SK-N-SH (cell line): ENCODE measurements around the gene GPR87. TPM values are rescaled to one million over a fixed set of nuclear protein-coding genes. Genes with fewer than 3 reads are reported as not detected.

Experiments used
- CTCF ChIA-PET: fragments of 300-600, 350-600 bp; formaldehyde crosslinking; extraction: SDS; loops from one replicate; lab custom pipeline; 2021; lab: Yijun Ruan, JAX
- POLR2A ChIA-PET: fragments of 350-600 bp; sonication (Branson Sonifier 250); formaldehyde crosslinking; extraction: SDS; loops from one replicate; lab custom pipeline; 2020; ENCODE audit warnings: antibody characterized with exemption, inconsistent platforms; lab: Yijun Ruan, JAX
- DNase-seq: peaks from one replicate; pipeline ENCODE4 v3.0.0; 2012
- H2AFZ ChIP-seq: fragments of 200-600 bp; sonication (generic); 2 replicates; pipeline ENCODE4 v1.8.1; 2016; ENCODE audit warnings: antibody characterized with exemption, mild to moderate bottlenecking, low read depth
- H3F3A ChIP-seq: fragments of 200-600 bp; sonication (generic); replicated peaks from 2 replicates; pipeline ENCODE3; 2016; ENCODE audit warnings: antibody characterized with exemption, mild to moderate bottlenecking; ENCODE audit not compliant: insufficient read depth
- H3K27ac ChIP-seq, 2 experiments: fragments of 200-500 bp in 1 of 2; fragments of 200-600 bp in 1 of 2; sonication (Bioruptor generic) in 1 of 2; sonication (generic), shearing (Covaris generic) in 1 of 2; 2 replicates each; pipeline versions ENCODE4 v1.5.1 to v1.6.1; 2014 to 2016; ENCODE audit warnings: low read depth in 2 of 2, inconsistent platforms in 1 of 2, low read length in 1 of 2, mild to moderate bottlenecking in 1 of 2, mixed read lengths in 1 of 2
- H3K27me3 ChIP-seq: fragments of 200-600 bp; sonication (generic), shearing (Covaris generic); 2 replicates; pipeline ENCODE4 v1.6.1; 2016; ENCODE audit warnings: mixed run types; ENCODE audit not compliant: insufficient read depth
- H3K36me3 ChIP-seq, 2 experiments: fragments of 200-500 bp in 1 of 2; fragments of 200-600 bp in 1 of 2; sonication (Bioruptor generic) in 1 of 2; sonication (generic) in 1 of 2; replicated peaks in 1 of 2; 2 replicates each; pipeline versions ENCODE3 to v1.5.1; 2014 to 2016; ENCODE audit warnings: low read length in 1 of 2, mild to moderate bottlenecking in 1 of 2; ENCODE audit not compliant: insufficient read depth in 2 of 2, control insufficient read depth in 1 of 2
- H3K4me1 ChIP-seq, 2 experiments: fragments of 200-500 bp in 1 of 2; fragments of 200-600 bp in 1 of 2; sonication (Bioruptor generic) in 1 of 2; sonication (generic), shearing (Covaris generic) in 1 of 2; 2 replicates each; pipeline versions ENCODE4 v1.5.1 to v1.6.1; 2014 to 2016; ENCODE audit warnings: low read depth in 1 of 2, low read length in 1 of 2, mixed run types in 1 of 2; ENCODE audit not compliant: insufficient read depth in 2 of 2, control insufficient read depth in 1 of 2
- H3K4me2 ChIP-seq: fragments of 200-600 bp; sonication (generic), shearing (Covaris generic); 2 replicates; pipeline ENCODE4 v1.6.1; 2017; ENCODE audit warnings: mixed run types
- H3K4me3 ChIP-seq, 2 experiments: fragments of 200-500 bp in 1 of 2; fragments of 200-600 bp in 1 of 2; sonication (Bioruptor generic) in 1 of 2; sonication (generic), shearing (Covaris generic) in 1 of 2; 2 replicates each; pipeline versions ENCODE4 v1.5.1 to v1.8.1; 2014 to 2016; ENCODE audit warnings: low read depth in 2 of 2, inconsistent platforms in 1 of 2, low read length in 1 of 2, mild to moderate bottlenecking in 1 of 2, mixed read lengths in 1 of 2, moderate library complexity in 1 of 2
- H3K79me2 ChIP-seq: fragments of 200-600 bp; sonication (generic); 2 replicates; pipeline ENCODE4 v1.8.1; 2017; ENCODE audit warnings: mild to moderate bottlenecking; ENCODE audit not compliant: insufficient read depth
- H3K9ac ChIP-seq: fragments of 200-600 bp; sonication (generic); 2 replicates; pipeline ENCODE4 v1.6.1; 2017; ENCODE audit warnings: mixed run types
- H3K9me2 ChIP-seq: fragments of 200-600 bp; sonication (generic); 2 replicates; pipeline ENCODE4 v1.6.1; 2017; ENCODE audit warnings: mixed run types
- H3K9me3 ChIP-seq: fragments of 200-600 bp; sonication (generic); 2 replicates; pipeline ENCODE4 v1.6.1; 2017; ENCODE audit warnings: mixed run types, mild to moderate bottlenecking, moderate library complexity
- H4K20me1 ChIP-seq: fragments of 200-600 bp; sonication (generic); 2 replicates; pipeline ENCODE4 v1.6.1; 2017; ENCODE audit warnings: mild to moderate bottlenecking, mixed run types; ENCODE audit not compliant: insufficient read depth
- CHD2 ChIP-seq: fragments of 150-350 bp; IDR thresholded peaks from 2 replicates; pipeline ENCODE4 v1.6.1; 2018; ENCODE audit warnings: low read length; ENCODE audit not compliant: partially characterized antibody
- ELF1 ChIP-seq: IDR thresholded peaks from 2 replicates; pipeline ENCODE4 v1.4.0; 2012
- EP300 ChIP-seq, 2 experiments: IDR thresholded peaks; 2 replicates each; pipeline versions ENCODE4 v1.4.0 to v1.6.1; 2012; ENCODE audit warnings: borderline replicate concordance in 1 of 2, low read depth in 1 of 2, low read length in 1 of 2
- EZH2phosphoT487 ChIP-seq: fragments of 200-600 bp; sonication (generic); IDR thresholded peaks from 2 replicates; pipeline ENCODE4 v1.6.1; 2017; ENCODE audit warnings: low read depth, mixed run types, mild to moderate bottlenecking, antibody characterized with exemption, moderate library complexity, borderline replicate concordance
- FOSL2 ChIP-seq: IDR thresholded peaks from 2 replicates; pipeline ENCODE4 v1.4.0; 2012; ENCODE audit warnings: low read depth, mild to moderate bottlenecking, moderate library complexity, borderline replicate concordance
- FOXJ3 ChIP-seq: sonication (generic); formaldehyde crosslinking; IDR thresholded peaks from 2 replicates; pipeline ENCODE4 v1.5.1; 2020; ENCODE audit warnings: mild to moderate bottlenecking, missing genetic modification reagents
- FOXM1 ChIP-seq: IDR thresholded peaks from 2 replicates; pipeline ENCODE4 v1.4.0; 2012; ENCODE audit warnings: low read depth, mild to moderate bottlenecking
- GABPA ChIP-seq: IDR thresholded peaks from 2 replicates; pipeline ENCODE4 v1.4.0; 2012; ENCODE audit warnings: low read depth, mild to moderate bottlenecking
- MXI1 ChIP-seq: IDR thresholded peaks from 2 replicates; pipeline ENCODE4 v1.6.1; 2012; ENCODE audit warnings: mild to moderate bottlenecking, low read depth, low read length, improper control_type of control experiment
- NFIC ChIP-seq: IDR thresholded peaks from 2 replicates; pipeline ENCODE4 v1.4.0; 2012; ENCODE audit warnings: borderline replicate concordance
- RFX5 ChIP-seq: IDR thresholded peaks from 2 replicates; pipeline ENCODE4 v1.6.1; 2012; ENCODE audit warnings: mild to moderate bottlenecking, improper control_type of control experiment, low read length
- TAF1 ChIP-seq: IDR thresholded peaks from 2 replicates; pipeline ENCODE4 v1.6.1; 2012; ENCODE audit warnings: low read depth, mild to moderate bottlenecking, low read length, moderate library complexity, borderline replicate concordance
- TEAD4 ChIP-seq: IDR thresholded peaks from 2 replicates; pipeline ENCODE4 v1.4.0; 2012; ENCODE audit warnings: mild to moderate bottlenecking, borderline replicate concordance; ENCODE audit not compliant: insufficient read depth
- YY1 ChIP-seq: IDR thresholded peaks from 2 replicates; pipeline ENCODE4 v1.4.0; 2012; ENCODE audit warnings: low read depth, mild to moderate bottlenecking
- WGBS: methylation state at CpG from one replicate; pipeline ENCODE4 v1.1.6; 2017; ENCODE audit warnings: low lambda C conversion rate; 5-methylcytosine and 5-hydroxymethylcytosine counted together
- polyA plus RNA-seq, 3 experiments: library from polyadenylated mRNA; depleted of rRNA; stranded (reverse); fragments of >200 nt; gene quantifications; 2 replicates each; pipeline ENCODE4 v1.2.3, GENCODE V29; 2012
- TF ChIP-seq, protein P1 (sequence below): fragments of 150-350 bp; IDR thresholded peaks from 2 replicates; pipeline ENCODE4 v1.6.1; 2017; ENCODE audit warnings: antibody characterized with exemption, low read length, low read depth, borderline replicate concordance

The GPR87 gene
- polyA plus RNA-seq, 1 of the 3 experiments (the other 2 are of a cell fraction), result 2.3 TPM

DNA sequence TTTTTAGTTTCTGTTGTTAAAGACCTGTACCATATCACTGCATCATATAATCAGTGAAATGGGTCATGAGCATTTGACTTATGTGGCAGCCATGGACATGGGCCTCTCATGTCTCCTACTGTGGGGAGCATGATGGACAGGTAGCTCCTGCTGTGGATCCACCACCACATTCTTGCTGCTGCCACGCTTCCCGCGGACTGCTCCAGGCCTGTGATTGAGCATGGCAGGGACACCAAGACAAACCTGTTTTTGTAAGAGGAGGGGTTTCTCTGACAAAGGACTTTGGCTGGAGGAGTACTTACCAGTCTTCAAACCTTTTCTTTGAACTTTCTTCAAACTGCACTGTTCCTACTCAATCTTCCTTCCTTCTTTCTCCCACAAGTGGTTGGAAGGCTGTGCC lies 20.4 kb downstream of the GPR87 start:
- TF ChIP-seq, protein P1, sequence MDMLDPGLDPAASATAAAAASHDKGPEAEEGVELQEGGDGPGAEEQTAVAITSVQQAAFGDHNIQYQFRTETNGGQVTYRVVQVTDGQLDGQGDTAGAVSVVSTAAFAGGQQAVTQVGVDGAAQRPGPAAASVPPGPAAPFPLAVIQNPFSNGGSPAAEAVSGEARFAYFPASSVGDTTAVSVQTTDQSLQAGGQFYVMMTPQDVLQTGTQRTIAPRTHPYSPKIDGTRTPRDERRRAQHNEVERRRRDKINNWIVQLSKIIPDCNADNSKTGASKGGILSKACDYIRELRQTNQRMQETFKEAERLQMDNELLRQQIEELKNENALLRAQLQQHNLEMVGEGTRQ, result no peak
- TF ChIP-seq FOXM1 (no peak), FOSL2 (no peak), FOXJ3 (CRISPR knock-in tag) (no peak), EZH2phosphoT487 (no peak), NFIC (no peak), YY1 (no peak), TAF1 (no peak), RFX5 (no peak), CHD2 (no peak)
- H4K20me1 ChIP-seq, result no peaks in the 10 kb centered on the region
- no peaks in the 10 kb centered on the region for H3F3A ChIP-seq
- no peak overlapping the region for H3K9ac ChIP-seq
- H3K4me1 ChIP-seq, result no peaks in the 10 kb centered on the region
- WGBS, result 65% methylated on average over 2 of the region's 3 CpGs
- H3K27ac ChIP-seq, result no peak overlapping the region
- H3K27me3 ChIP-seq, result no peaks in the 10 kb centered on the region; the same call in 1 of the 2 replicates
- H3K36me3 ChIP-seq, result no peaks in the 10 kb centered on the region
- H3K9me2 ChIP-seq, result no peaks in the 10 kb centered on the region
- H3K4me3 ChIP-seq, result no peak overlapping the region
- ChIA-PET CTCF (no interaction called here), POLR2A (no interaction called here)
- no peak for DNase-seq
- H3K9me3 ChIP-seq, result no peaks in the 10 kb centered on the region
- H2AFZ ChIP-seq, result no peak overlapping the region
- H3K79me2 ChIP-seq, result no peaks in the 10 kb centered on the region
- H3K4me2 ChIP-seq, result no peak overlapping the region

DNA sequence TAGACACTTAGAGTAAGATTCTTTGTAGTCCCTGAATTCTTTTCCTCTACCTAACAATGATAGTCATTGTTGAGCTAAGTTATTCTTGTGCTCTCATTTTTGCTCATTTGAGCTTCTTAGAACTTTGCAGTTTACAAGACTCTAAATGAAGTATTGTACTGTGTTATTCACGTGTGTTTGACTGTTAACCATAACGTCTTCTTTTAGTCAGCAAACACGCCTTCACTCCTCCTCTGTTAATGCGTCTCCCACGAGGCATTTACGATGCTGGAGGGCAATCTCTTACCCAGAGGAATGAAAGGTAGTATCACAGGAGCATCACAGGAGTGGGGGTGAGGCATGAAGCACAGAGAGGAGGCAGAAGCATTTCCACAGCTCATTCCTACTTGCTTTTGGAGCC lies 23.5 kb downstream of the GPR87 start:
- H3K9me2 ChIP-seq, result no peaks in the 10 kb centered on the region
- no peak for DNase-seq
- ChIA-PET POLR2A (no interaction called here), CTCF (interaction anchor here (1.0 to 2.7 kb wide), 4 partner anchors 35 to 137 kb away, joined by 3 to 13 read pairs (median 4); no protein-coding TSS in a partner anchor)
- no peak overlapping the region for H3K4me2 ChIP-seq
- H3K9ac ChIP-seq, result no peak overlapping the region
- no peaks in the 10 kb centered on the region for H3K9me3 ChIP-seq
- H3K4me1 ChIP-seq, result no peaks in the 10 kb centered on the region
- no peak overlapping the region for H3K27ac ChIP-seq
- H3K79me2 ChIP-seq, result no peaks in the 10 kb centered on the region
- H3F3A ChIP-seq, result no peaks in the 10 kb centered on the region
- H3K4me3 ChIP-seq, result no peak overlapping the region
- H2AFZ ChIP-seq, result no peak overlapping the region
- no peak for TF ChIP-seq GABPA
- no peak for TF ChIP-seq EP300 (IDR thresholded peaks at IDR 0.05; ENCODE audit: borderline replicate concordance in 1 of 2, low read depth in 1 of 2, low read length in 1 of 2)
- TF ChIP-seq MXI1, result no peak
- TF ChIP-seq TAF1, result no peak
- no peak for TF ChIP-seq TEAD4
- no peak for TF ChIP-seq ELF1
- TF ChIP-seq YY1, result no peak
- no peak for TF ChIP-seq EZH2phosphoT487
- no peaks in the 10 kb centered on the region for H4K20me1 ChIP-seq
- WGBS, result 62% methylated on average over 6 of the region's 6 CpGs
- H3K27me3 ChIP-seq, result peaks cover 7% of the 10 kb centered on the region; the same call in 1 of the 2 replicates
- H3K36me3 ChIP-seq, result no peaks in the 10 kb centered on the region
